ENCODE measurements around the gene NIT1. TPM values are rescaled to one million over a fixed set of nuclear protein-coding genes. Genes with fewer than 3 reads are reported as not detected.

Gene NIT1
- total and polyA plus RNA-seq, 2 of the 13 experiments (the other 11 are each of a cell fraction or from before 2014, with no cell fraction given): 22.7 to 31.0 TPM

- TF ChIP-seq PATZ1 (CRISPR knock-in tag; IDR thresholded peaks at IDR 0.05): 0 out of 2 replicates have a peak, but pooled peaks have one; percentile 8
- TF ChIP-seq TEAD2 (CRISPR knock-in tag; IDR thresholded peaks at IDR 0.05): no peak
- no peak for TF ChIP-seq ZNF224 (CRISPR knock-in tag; IDR thresholded peaks at IDR 0.05)
- peak; percentile 77 for TF ChIP-seq PHF8 (CRISPR knock-in tag; IDR thresholded peaks at IDR 0.05)
- no peak for TF ChIP-seq ZNF777 (CRISPR knock-in tag; IDR thresholded peaks at IDR 0.05)
These were observed 48.1 kb downstream of the NIT1 start, which contains the start of gene PPOX (continued) for GRCh38 chr1:161165742-161166668.

- 12% methylated on average over 24 of the region's 33 CpGs for WGBS (ENCODE audit: low lambda C conversion rate)
- peak overlapping the region; percentile 35 for H2AFZ ChIP-seq (ENCODE audit: low read length)
- peaks cover 13 to 42% of the 10 kb centered on the region in 2 experiments for H3K36me3 ChIP-seq (replicated peaks in 1 of 2; ENCODE audit: control insufficient read depth in 1 of 2, insufficient read depth in 2 of 2, low read length in 2 of 2)
- ChIA-PET POLR2A (interaction anchor here (0.9 to 2.9 kb wide), 13 partner anchors 10 to 153 kb away, joined by 3 to 30 read pairs (median 5); partner anchors contain the start of genes ADAMTS4, APOA2, B4GALT3 and DEDD), CTCF (ENCODE audit: low intra/inter-chr PET ratio, low total read pairs) (interaction anchor here (1.7 kb wide), 1 partner anchor 11 kb away, joined by 4 read pairs; the partner anchor contains the start of gene B4GALT3)
- DNase-seq (ENCODE audit: low spot score): no peak
- no peak for FAIRE-seq
- peak overlapping the region; percentile 71 to 88 (median 74) for H3K4me3 ChIP-seq (replicated peaks in 1 of 3; ENCODE audit: insufficient read depth in 1 of 3, low read depth in 2 of 3, low read length in 3 of 3)
- BruUV-seq (replicated peaks): no TSS peak
- no peaks in the 10 kb centered on the region for H3K27me3 ChIP-seq (ENCODE audit: control insufficient read depth in 1 of 2, insufficient read depth in 2 of 2, low read length in 2 of 2)
- H3K9ac ChIP-seq (ENCODE audit: insufficient read depth, low read depth, low read length): peak overlapping the region; percentile 80
- H3K27ac ChIP-seq (ENCODE audit: extremely low read length, insufficient read depth, low read length): peak overlapping the region; percentile 62
- peaks cover 2% of the 10 kb centered on the region for H3K79me2 ChIP-seq (ENCODE audit: insufficient read depth, low read length)
- H3K4me1 ChIP-seq (ENCODE audit: insufficient read depth, low read length): peaks cover 16% of the 10 kb centered on the region
- intact Hi-C loops (cut with micrococcal nuclease; ENCODE audit: unreplicated experiment) (no loop called here), in situ Hi-C loops (cut with HindIII; ENCODE audit: extremely low pct_ligation_motif_present, low pct_unique_long_range_greater_than_20kb) (no loop called here)
- no peaks in the 10 kb centered on the region for H3K9me3 ChIP-seq (ENCODE audit: low read length)
- H4K20me1 ChIP-seq (ENCODE audit: insufficient read depth, low read length): no peaks in the 10 kb centered on the region
- peak; percentile 70 for ATAC-seq
- peak overlapping the region; percentile 84 for H3K4me2 ChIP-seq (ENCODE audit: low read depth, low read length)
- TF ChIP-seq SMAD3 (CRISPR knock-in tag; IDR thresholded peaks at IDR 0.05) (no peak), TIGD3 (CRISPR knock-in tag; IDR thresholded peaks at IDR 0.05; ENCODE audit: borderline replicate concordance) (0 out of 2 replicates have a peak, but pooled peaks have one; percentile 53), MEIS1 (CRISPR knock-in tag; IDR thresholded peaks at IDR 0.05; ENCODE audit: borderline replicate concordance) (no peak), ARID4A (CRISPR knock-in tag; IDR thresholded peaks at IDR 0.05; ENCODE audit: borderline replicate concordance) (0 out of 2 replicates have a peak, but pooled peaks have one; percentile 16), ZNF747 (CRISPR knock-in tag; IDR thresholded peaks at IDR 0.05; ENCODE audit: borderline replicate concordance) (no peak)
These were observed 49.0 kb downstream of the NIT1 start for GRCh38 chr1:161166669-161167548.
